ENCODE measurements around the gene RPRD1A. TPM values are rescaled to one million over a fixed set of nuclear protein-coding genes. Genes with fewer than 3 reads are reported as not detected.

Gene RPRD1A
- polyA plus RNA-seq, 1 of the 3 experiments (the other 2 are of a cell fraction): 28.9 TPM

DNA sequence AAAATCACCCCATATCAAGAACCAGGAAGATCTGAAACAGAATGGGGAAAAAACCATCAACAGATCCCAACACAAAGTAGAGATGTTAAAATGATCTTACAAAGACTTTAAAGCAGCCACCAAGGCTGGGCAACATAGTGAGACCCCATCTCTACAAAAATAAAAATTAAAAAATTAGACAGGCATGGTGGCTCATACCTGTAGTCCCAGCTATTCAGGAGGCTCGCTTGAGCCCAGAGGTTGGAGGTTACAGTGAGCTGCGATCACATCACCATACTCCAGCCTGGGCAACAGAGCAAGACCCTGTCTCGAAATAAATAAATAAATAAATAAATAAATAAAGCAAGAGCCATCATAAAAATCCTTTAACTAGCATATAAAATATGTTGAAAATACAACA is 20.5 kb downstream of the RPRD1A start:
- peaks cover 3% of the 10 kb centered on the region for H3F3A ChIP-seq (replicated peaks; ENCODE audit: insufficient read depth)
- no peak overlapping the region for H3K9ac ChIP-seq
- ChIA-PET POLR2A (no interaction called here), CTCF (no interaction called here)
- no peak for TF ChIP-seq NFIC (IDR thresholded peaks at IDR 0.05; ENCODE audit: borderline replicate concordance)
- TF ChIP-seq MXI1 (IDR thresholded peaks at IDR 0.05; ENCODE audit: low read depth, low read length): no peak
- TF ChIP-seq GATA2 (CRISPR knock-in tag; IDR thresholded peaks at IDR 0.05): no peak
- TF ChIP-seq SIN3A (IDR thresholded peaks at IDR 0.05; ENCODE audit: borderline replicate concordance, low read depth, low read length): no peak
- TF ChIP-seq CHD2 (IDR thresholded peaks at IDR 0.05; ENCODE audit: low read length, partially characterized antibody): no peak
- TF ChIP-seq, protein P1, sequence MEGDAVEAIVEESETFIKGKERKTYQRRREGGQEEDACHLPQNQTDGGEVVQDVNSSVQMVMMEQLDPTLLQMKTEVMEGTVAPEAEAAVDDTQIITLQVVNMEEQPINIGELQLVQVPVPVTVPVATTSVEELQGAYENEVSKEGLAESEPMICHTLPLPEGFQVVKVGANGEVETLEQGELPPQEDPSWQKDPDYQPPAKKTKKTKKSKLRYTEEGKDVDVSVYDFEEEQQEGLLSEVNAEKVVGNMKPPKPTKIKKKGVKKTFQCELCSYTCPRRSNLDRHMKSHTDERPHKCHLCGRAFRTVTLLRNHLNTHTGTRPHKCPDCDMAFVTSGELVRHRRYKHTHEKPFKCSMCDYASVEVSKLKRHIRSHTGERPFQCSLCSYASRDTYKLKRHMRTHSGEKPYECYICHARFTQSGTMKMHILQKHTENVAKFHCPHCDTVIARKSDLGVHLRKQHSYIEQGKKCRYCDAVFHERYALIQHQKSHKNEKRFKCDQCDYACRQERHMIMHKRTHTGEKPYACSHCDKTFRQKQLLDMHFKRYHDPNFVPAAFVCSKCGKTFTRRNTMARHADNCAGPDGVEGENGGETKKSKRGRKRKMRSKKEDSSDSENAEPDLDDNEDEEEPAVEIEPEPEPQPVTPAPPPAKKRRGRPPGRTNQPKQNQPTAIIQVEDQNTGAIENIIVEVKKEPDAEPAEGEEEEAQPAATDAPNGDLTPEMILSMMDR (IDR thresholded peaks at IDR 0.05): no peak
- TF ChIP-seq RFX5 (IDR thresholded peaks at IDR 0.05; ENCODE audit: low read length): no peak
- TF ChIP-seq MEF2A (IDR thresholded peaks at IDR 0.05; ENCODE audit: borderline replicate concordance, low read depth): no peak
- no peak for TF ChIP-seq ELF1 (IDR thresholded peaks at IDR 0.05)
- no peak for TF ChIP-seq SMC3 (IDR thresholded peaks at IDR 0.05; ENCODE audit: low read depth, low read length)
- 96% methylated on average over 3 of the region's 3 CpGs for WGBS (ENCODE audit: low lambda C conversion rate)
- peaks cover 0 to 9% of the 10 kb centered on the region in 2 experiments for H3K36me3 ChIP-seq (replicated peaks in 1 of 2; ENCODE audit: control insufficient read depth in 1 of 2, insufficient read depth in 2 of 2, low read length in 1 of 2)
- H3K4me2 ChIP-seq: no peak overlapping the region
- no peak overlapping the region for H2AFZ ChIP-seq (ENCODE audit: low read depth)
- H3K9me2 ChIP-seq: no peaks in the 10 kb centered on the region
- H3K4me1 ChIP-seq (ENCODE audit: control insufficient read depth in 1 of 2, insufficient read depth in 2 of 2, low read depth in 1 of 2, low read length in 1 of 2): peaks cover 0 to 2% of the 10 kb centered on the region in 2 experiments; a peak in 2 of 4 replicates
- no peak for DNase-seq
- H4K20me1 ChIP-seq (ENCODE audit: insufficient read depth): peaks cover 4% of the 10 kb centered on the region; the same call in 1 of the 2 replicates
- peaks cover 99% of the 10 kb centered on the region for H3K79me2 ChIP-seq (ENCODE audit: insufficient read depth)
- no peak overlapping the region for H3K27ac ChIP-seq (ENCODE audit: low read depth in 2 of 2, low read length in 1 of 2)
- no peak overlapping the region for H3K4me3 ChIP-seq (ENCODE audit: low read depth in 2 of 2, low read length in 1 of 2)
- no peaks in the 10 kb centered on the region for H3K27me3 ChIP-seq (ENCODE audit: insufficient read depth)
- no peaks in the 10 kb centered on the region; the same call in 1 of the 2 replicates for H3K9me3 ChIP-seq

GRCh38 chr18:36045241-36045991 is 21.9 kb downstream of the RPRD1A start:
- no peaks in the 10 kb centered on the region for H3K9me3 ChIP-seq
- H3K9ac ChIP-seq: no peak overlapping the region
- no peak overlapping the region for H3K4me2 ChIP-seq
- no peak overlapping the region for H3K27ac ChIP-seq (ENCODE audit: low read depth in 2 of 2, low read length in 1 of 2)
- peaks cover 3% of the 10 kb centered on the region for H3F3A ChIP-seq (replicated peaks; ENCODE audit: insufficient read depth)
- no peaks in the 10 kb centered on the region for H3K9me2 ChIP-seq
- peaks cover 0 to 6% of the 10 kb centered on the region in 2 experiments; a peak in 2 of 4 replicates for H3K4me1 ChIP-seq (ENCODE audit: control insufficient read depth in 1 of 2, insufficient read depth in 2 of 2, low read depth in 1 of 2, low read length in 1 of 2)
- 67% methylated on average over 3 of the region's 3 CpGs for WGBS (ENCODE audit: low lambda C conversion rate)
- ChIA-PET CTCF (interaction anchor here (0.8 kb wide), 1 partner anchor 20 kb away, joined by 3 read pairs; no protein-coding TSS in a partner anchor), POLR2A (no interaction called here)
- H3K4me3 ChIP-seq (ENCODE audit: low read depth in 2 of 2, low read length in 1 of 2): no peak overlapping the region
- H4K20me1 ChIP-seq (ENCODE audit: insufficient read depth): peaks cover 4% of the 10 kb centered on the region
- peaks cover 0 to 3% of the 10 kb centered on the region in 2 experiments for H3K36me3 ChIP-seq (replicated peaks in 1 of 2; ENCODE audit: control insufficient read depth in 1 of 2, insufficient read depth in 2 of 2, low read length in 1 of 2)
- DNase-seq: no peak
- peaks cover 98% of the 10 kb centered on the region for H3K79me2 ChIP-seq (ENCODE audit: insufficient read depth)
- no peak overlapping the region for H2AFZ ChIP-seq (ENCODE audit: low read depth)
- no peaks in the 10 kb centered on the region for H3K27me3 ChIP-seq (ENCODE audit: insufficient read depth)
- TF ChIP-seq MAX (IDR thresholded peaks at IDR 0.05; ENCODE audit: low read depth) (no peak), RAD21 (IDR thresholded peaks at IDR 0.05; ENCODE audit: low read length) (no peak), USF2 (IDR thresholded peaks at IDR 0.05; ENCODE audit: borderline replicate concordance, low read depth, low read length) (no peak), SMC3 (IDR thresholded peaks at IDR 0.05; ENCODE audit: low read depth, low read length) (no peak), GABPA (IDR thresholded peaks at IDR 0.05; ENCODE audit: low read depth) (no peak), TCF12 (IDR thresholded peaks at IDR 0.05) (no peak), POLR2AphosphoS5 (IDR thresholded peaks at IDR 0.05; ENCODE audit: low read depth, low read length) (no peak), RFX5 (IDR thresholded peaks at IDR 0.05; ENCODE audit: low read length) (no peak), YY1 (IDR thresholded peaks at IDR 0.05; ENCODE audit: low read depth) (no peak), TEAD4 (IDR thresholded peaks at IDR 0.05; ENCODE audit: borderline replicate concordance, insufficient read depth) (no peak), JUND (IDR thresholded peaks at IDR 0.05) (no peak)
- TF ChIP-seq, protein P2, sequence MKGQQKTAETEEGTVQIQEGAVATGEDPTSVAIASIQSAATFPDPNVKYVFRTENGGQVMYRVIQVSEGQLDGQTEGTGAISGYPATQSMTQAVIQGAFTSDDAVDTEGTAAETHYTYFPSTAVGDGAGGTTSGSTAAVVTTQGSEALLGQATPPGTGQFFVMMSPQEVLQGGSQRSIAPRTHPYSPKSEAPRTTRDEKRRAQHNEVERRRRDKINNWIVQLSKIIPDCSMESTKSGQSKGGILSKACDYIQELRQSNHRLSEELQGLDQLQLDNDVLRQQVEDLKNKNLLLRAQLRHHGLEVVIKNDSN (IDR thresholded peaks at IDR 0.05; ENCODE audit: borderline replicate concordance, low read depth): no peak
- TF ChIP-seq, protein P3, sequence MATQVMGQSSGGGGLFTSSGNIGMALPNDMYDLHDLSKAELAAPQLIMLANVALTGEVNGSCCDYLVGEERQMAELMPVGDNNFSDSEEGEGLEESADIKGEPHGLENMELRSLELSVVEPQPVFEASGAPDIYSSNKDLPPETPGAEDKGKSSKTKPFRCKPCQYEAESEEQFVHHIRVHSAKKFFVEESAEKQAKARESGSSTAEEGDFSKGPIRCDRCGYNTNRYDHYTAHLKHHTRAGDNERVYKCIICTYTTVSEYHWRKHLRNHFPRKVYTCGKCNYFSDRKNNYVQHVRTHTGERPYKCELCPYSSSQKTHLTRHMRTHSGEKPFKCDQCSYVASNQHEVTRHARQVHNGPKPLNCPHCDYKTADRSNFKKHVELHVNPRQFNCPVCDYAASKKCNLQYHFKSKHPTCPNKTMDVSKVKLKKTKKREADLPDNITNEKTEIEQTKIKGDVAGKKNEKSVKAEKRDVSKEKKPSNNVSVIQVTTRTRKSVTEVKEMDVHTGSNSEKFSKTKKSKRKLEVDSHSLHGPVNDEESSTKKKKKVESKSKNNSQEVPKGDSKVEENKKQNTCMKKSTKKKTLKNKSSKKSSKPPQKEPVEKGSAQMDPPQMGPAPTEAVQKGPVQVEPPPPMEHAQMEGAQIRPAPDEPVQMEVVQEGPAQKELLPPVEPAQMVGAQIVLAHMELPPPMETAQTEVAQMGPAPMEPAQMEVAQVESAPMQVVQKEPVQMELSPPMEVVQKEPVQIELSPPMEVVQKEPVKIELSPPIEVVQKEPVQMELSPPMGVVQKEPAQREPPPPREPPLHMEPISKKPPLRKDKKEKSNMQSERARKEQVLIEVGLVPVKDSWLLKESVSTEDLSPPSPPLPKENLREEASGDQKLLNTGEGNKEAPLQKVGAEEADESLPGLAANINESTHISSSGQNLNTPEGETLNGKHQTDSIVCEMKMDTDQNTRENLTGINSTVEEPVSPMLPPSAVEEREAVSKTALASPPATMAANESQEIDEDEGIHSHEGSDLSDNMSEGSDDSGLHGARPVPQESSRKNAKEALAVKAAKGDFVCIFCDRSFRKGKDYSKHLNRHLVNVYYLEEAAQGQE (IDR thresholded peaks at IDR 0.05; ENCODE audit: low read depth, low read length): no peak

All from SK-N-SH (cell line).